KMS-11 (cell line): Measurements from ENCODE around the gene TRIM33.

ENCODE experiments used
- H2AFZ ChIP-seq: fragments of 200-600 bp; sonication (generic); 2 replicates; pipeline ENCODE4 v1.6.1; 2016; ENCODE audit warnings: antibody characterized with exemption, mixed run types, low read depth
- H3K27ac ChIP-seq: fragments of 200-600 bp; sonication (generic); 2 replicates; pipeline ENCODE4 v1.6.1; 2016; ENCODE audit warnings: mild to moderate bottlenecking, mixed run types
- H3K27me3 ChIP-seq: fragments of 200-600 bp; sonication (generic); 2 replicates; pipeline ENCODE4 v1.6.1; 2017; ENCODE audit warnings: mild to moderate bottlenecking, low read depth, mixed run types, moderate library complexity; ENCODE audit not compliant: insufficient read depth
- H3K36me3 ChIP-seq: fragments of 200-600 bp; sonication (generic); 2 replicates; pipeline ENCODE4 v1.6.1; 2017; ENCODE audit warnings: mild to moderate bottlenecking, mixed run types; ENCODE audit not compliant: insufficient read depth
- H3K4me1 ChIP-seq: fragments of 200-600 bp; sonication (generic); 2 replicates; pipeline ENCODE4 v1.6.1; 2016; ENCODE audit warnings: mild to moderate bottlenecking, low read depth, mixed run types; ENCODE audit not compliant: poor library complexity, severe bottlenecking
- H3K4me2 ChIP-seq: fragments of 200-600 bp; sonication (generic); 2 replicates; pipeline ENCODE4 v1.7.0; 2016; ENCODE audit warnings: mild to moderate bottlenecking, mixed run types
- H3K4me3 ChIP-seq: fragments of 200-600 bp; sonication (generic); IDR thresholded peaks from 2 replicates; pipeline ENCODE4 v1.6.1; 2017; ENCODE audit warnings: low read depth, low read length, mixed read lengths; ENCODE audit not compliant: insufficient read depth
- H3K79me2 ChIP-seq: fragments of 200-600 bp; sonication (generic); 2 replicates; pipeline ENCODE4 v1.6.1; 2016; ENCODE audit warnings: low read depth, mixed run types; ENCODE audit not compliant: insufficient read depth
- H3K9ac ChIP-seq: fragments of 200-600 bp; sonication (generic); 2 replicates; pipeline ENCODE4 v1.6.1; 2016; ENCODE audit warnings: mild to moderate bottlenecking, mixed run types
- H4K20me1 ChIP-seq: fragments of 200-600 bp; sonication (generic); 2 replicates; pipeline ENCODE4 v1.6.1; 2016; ENCODE audit warnings: mild to moderate bottlenecking, mixed run types; ENCODE audit not compliant: insufficient read depth
- CTCF ChIP-seq: fragments of 200-600 bp; sonication (generic); conservative IDR thresholded peaks from 2 replicates; pipeline ENCODE4 v1.6.1; 2017; ENCODE audit warnings: low read depth, mild to moderate bottlenecking, antibody characterized with exemption, low read length, moderate library complexity, mixed read lengths

The TRIM33 gene

GRCh38 chr1:114359791-114360190 is 151.2 kb downstream of the TRIM33 start:
- no peaks in the 10 kb centered on the region for H3K27me3 ChIP-seq
- H3K79me2 ChIP-seq: no peaks in the 10 kb centered on the region
- no peak overlapping the region for H3K4me2 ChIP-seq
- no peak overlapping the region for H3K27ac ChIP-seq
- H3K9ac ChIP-seq: no peak overlapping the region
- H2AFZ ChIP-seq: no peak overlapping the region
- no peaks in the 10 kb centered on the region for H4K20me1 ChIP-seq
- no peak for TF ChIP-seq CTCF
- H3K36me3 ChIP-seq: no peaks in the 10 kb centered on the region
- H3K4me1 ChIP-seq: no peaks in the 10 kb centered on the region
- H3K4me3 ChIP-seq: no peak overlapping the region

DNA sequence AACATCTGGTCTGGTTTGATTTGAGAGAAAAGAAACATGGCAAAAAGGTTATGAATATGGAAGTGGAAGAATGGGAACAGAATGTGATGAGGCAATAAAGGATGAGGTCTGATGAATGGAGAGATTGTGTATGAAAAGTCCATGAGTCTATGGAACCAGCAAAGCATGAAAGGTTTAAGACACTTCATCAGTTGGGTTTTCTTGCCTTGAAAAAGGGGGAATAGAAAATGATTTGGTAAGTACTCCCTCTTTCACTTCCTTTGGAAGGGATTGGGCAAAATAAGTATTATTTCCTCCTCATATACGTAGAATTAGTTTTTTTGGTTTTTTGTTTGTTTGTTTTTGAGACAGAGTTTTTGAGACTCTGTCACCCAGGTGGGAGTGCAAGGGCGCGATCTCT is 155.8 kb downstream of the TRIM33 start:
- no peak for TF ChIP-seq CTCF
- Histone ChIP-seq H3K27me3 (no peaks in the 10 kb centered on the region), H3K4me3 (no peak overlapping the region), H3K79me2 (no peaks in the 10 kb centered on the region), H3K4me1 (no peaks in the 10 kb centered on the region), H3K27ac (no peak overlapping the region), H4K20me1 (no peaks in the 10 kb centered on the region), H3K9ac (no peak overlapping the region), H3K36me3 (no peaks in the 10 kb centered on the region), H2AFZ (no peak overlapping the region), H3K4me2 (no peak overlapping the region)

- no peak overlapping the region for H3K9ac ChIP-seq
- H3K4me3 ChIP-seq: no peak overlapping the region
- no peak overlapping the region for H3K27ac ChIP-seq
- H3K27me3 ChIP-seq: no peaks in the 10 kb centered on the region
- no peaks in the 10 kb centered on the region for H3K36me3 ChIP-seq
- H4K20me1 ChIP-seq: no peaks in the 10 kb centered on the region
- H3K79me2 ChIP-seq: no peaks in the 10 kb centered on the region
- H3K4me1 ChIP-seq: no peaks in the 10 kb centered on the region
- H2AFZ ChIP-seq: no peak overlapping the region
- no peak overlapping the region for H3K4me2 ChIP-seq
- no peak for TF ChIP-seq CTCF
These were observed 157.7 kb downstream of the TRIM33 start for GRCh38 chr1:114353262-114353661.

DNA sequence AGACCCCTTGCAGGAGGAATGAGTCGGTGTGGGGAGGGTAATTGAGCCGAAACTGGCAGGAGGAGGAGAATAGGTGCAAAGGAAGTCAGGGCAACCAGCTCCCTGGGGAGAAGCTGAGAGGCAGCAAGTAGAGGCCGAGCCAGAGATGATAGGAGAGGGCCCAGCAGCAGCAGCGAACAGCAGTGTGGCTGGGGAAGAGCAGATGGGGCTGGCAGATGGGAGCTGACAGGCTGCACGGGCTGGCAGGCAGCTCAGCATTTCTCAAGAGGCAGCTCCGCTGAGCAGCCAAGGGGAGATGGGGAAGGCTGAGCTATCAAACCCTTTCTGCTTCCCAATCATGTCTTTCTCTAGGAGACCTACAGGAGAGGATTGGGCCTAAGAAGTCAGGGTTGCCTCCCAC is 158.2 kb downstream of the TRIM33 start:
- H3K4me3 ChIP-seq: no peak overlapping the region
- no peak overlapping the region for H3K4me2 ChIP-seq

More for the DNA sequence above, 158.2 kb downstream of the TRIM33 start:
- Histone ChIP-seq H3K36me3 (no peaks in the 10 kb centered on the region), H3K79me2 (no peaks in the 10 kb centered on the region), H3K27ac (no peak overlapping the region), H4K20me1 (no peaks in the 10 kb centered on the region), H3K27me3 (no peaks in the 10 kb centered on the region), H3K9ac (no peak overlapping the region), H3K4me1 (no peaks in the 10 kb centered on the region), H2AFZ (no peak overlapping the region)
- no peak for TF ChIP-seq CTCF
